GM21576 (cell line): ENCODE data around the gene PLSCR3.
"Not testable (repeated sequence)": the region's sequence is repeated elsewhere in the genome, so short reads cannot be mapped to it uniquely, and the experiment has no call there.

Source experiments
- ATAC-seq: cut with Tn5 transposase; IDR thresholded peaks from one replicate; pipeline ENCODE4 v1.9.1; 2021; ENCODE audit warnings: mild to moderate bottlenecking, moderate library complexity; ENCODE audit not compliant: unreplicated experiment

PLSCR3 gene

DNA sequence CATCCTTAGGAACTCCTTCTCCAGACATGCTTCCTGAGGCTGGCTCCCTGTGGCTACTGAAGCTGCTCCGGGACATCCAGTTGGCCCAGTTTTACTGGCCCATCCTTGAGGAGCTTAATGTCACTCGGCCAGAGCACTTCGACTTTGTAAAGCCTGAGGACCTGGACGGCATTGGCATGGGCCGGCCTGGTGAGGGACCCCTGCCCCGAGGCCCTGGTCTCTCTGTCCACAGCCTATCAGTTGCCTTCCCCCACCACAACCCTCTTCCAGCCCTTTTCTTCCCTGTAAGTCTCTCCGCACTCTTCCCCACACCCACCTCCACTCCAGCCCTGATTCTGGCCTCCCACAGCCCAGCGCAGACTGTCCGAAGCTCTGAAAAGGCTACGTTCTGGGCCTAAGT is 11.4 kb downstream of the PLSCR3 start:
- no peak for ATAC-seq

DNA sequence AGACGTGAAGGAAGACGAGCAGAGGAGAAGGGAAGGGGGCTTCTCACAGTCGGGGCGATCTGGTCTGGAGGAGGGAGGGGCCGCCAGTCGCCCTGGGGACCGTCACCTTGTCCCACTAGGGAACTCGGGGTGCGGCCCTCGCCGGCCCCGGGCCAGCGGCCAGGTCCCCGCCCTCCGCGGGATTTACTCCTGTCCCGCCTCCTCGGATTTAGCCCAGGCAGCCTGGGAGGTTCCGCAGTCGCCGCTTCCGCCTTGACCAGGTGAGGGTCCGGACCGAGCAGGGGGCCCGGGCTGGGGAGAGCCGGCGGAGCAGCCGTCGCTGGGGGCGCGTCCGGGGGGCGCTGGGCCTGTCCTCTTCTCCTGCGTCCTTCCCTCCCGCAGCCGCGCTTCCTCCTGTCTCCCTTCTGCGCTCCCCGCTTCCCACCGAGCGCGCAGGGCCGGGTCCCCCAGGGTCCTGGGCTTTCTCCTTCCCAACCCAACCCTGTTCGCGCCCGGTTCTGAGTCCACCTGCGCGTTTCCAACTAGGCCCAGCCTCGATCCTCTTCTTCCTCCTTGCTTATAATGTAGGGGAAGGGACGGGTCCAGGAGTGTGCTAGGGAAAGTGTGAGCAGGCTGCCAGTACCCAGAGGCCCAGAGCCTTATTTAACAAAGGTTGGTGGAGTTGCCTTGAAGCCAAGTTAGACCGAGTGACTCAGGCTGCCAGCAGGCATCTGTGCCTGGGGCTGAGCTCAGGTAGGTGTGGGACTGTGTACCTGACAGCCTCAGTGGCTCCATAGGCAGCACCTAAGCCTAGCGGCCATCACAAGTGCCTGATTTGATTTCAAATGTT is 13.3 kb downstream of the PLSCR3 start, which contains the start of gene TNK1:
Gene TNK1, plus strand, starts transcription at position 235 of the 829 bp plus-strand sequence. CDS start 1,838 bp downstream, outside the sequence.
- no peak for ATAC-seq

DNA sequence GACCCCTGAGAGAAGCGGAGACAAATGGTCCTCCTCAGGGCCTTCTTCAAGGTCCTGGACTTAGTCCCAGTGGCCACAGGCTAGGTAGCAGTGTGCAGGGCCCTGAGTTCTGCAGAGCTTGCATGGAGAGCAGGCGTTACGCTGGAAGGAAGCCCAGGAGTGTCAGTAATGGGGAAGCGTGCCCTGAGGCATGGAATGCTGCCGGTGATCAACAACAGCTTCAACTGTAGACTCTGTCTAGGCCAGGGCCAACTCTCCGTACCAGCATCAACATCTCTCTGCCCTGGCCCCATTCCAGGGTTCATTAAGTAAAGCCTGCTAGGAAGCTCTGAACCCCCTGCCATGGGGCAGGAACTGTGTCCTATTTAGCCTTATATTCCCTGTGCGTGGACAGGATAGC is 14.0 kb downstream of the PLSCR3 start:
- ATAC-seq: no peak

DNA sequence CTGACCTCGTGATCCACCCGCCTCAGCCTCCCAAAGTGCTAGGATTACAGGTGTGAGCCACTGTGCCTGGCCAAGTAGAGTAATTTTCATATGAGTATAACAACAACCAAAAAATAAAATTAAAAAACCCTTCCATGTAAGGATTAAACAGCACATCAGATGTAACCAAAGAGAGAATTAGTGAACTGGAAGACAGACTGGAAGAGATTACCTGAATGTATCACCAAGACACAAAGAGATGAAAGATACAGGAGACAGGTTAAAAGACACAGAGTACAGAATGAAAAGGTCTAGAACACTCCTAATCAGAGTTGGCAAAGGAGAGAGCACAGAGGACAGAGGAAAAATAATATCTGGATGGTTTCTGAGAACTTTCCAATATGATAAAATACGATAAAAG is 15.2 kb downstream of the PLSCR3 start:
- no peak for ATAC-seq

DNA sequence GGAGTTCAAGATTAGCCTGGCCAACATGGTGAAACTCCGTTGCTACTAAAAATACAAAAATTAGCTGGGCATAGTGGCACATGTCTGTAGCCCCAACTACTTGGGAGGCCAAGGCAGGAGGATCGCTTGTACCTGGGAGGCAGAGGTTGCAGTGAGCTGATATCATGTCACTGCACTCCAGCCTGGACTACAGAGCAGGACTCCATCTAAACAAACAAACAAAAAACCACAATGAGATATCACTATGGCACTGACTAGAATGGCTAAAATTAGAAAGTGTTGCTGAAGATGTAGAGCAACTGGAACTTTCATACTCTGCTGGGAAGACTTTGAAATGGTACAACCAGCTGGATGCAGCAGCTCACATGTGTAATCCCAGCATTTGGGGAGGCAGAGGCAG is 20.0 kb downstream of the PLSCR3 start:
- no peak for ATAC-seq

DNA sequence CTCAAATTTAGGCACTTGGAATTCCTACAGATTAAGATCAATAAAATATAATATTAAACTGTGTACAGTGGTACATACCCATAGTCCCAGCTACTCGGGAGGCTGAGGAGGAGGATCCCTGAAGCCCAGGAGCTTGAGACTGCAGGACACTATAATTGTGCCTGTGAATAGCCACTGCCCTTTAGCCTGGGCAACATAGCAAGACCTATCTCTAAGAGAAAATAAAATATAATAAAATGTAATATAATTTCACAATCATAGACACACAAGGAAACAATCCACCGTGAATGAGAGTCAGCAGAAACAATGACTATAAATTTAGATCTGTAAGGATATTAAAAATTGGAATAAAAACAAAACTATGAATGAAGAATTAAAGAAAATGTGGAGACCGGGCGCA is 23.5 kb downstream of the PLSCR3 start:
- ATAC-seq: no peak

DNA sequence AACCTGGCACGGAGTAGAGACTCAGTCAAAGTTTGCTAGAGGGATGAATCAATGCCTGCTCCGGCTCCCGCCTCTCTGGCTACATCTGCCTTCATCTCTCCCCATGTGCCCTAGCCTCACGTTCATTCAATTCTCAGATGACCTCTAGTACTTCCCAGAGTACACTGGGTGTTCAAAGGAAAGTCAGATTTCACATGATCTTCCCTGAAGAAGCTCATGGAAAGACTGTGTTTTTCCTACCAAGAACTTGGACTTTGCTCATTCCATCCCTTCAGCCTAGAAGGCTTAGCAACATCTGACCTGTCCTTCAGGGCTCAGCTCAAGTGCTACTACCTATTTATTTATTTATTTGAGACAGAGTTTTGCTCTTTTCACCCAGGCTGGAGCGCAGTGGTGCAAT is 24.5 kb downstream of the PLSCR3 start:
- ATAC-seq: no peak

DNA sequence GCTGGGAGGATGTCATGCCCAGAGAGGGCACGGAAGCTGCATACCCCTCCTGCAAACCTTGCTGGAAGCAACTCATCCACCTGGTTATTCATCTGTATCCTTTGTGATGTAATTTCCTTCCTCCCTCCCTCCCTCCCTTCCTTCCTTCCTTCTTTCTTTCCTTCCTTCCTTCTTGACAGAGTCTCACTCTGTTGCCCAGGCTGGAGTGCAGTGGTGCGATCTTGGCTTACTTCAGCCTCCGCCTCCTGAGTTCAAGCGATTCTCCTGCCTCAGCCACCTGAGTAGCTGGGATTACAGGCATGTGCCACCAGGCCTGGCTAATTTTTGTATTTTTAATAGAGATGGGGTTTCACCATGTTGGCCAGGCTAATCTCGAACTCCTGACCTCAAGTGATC is 25.7 kb downstream of the PLSCR3 start:
- not testable (repeated sequence) for ATAC-seq

DNA sequence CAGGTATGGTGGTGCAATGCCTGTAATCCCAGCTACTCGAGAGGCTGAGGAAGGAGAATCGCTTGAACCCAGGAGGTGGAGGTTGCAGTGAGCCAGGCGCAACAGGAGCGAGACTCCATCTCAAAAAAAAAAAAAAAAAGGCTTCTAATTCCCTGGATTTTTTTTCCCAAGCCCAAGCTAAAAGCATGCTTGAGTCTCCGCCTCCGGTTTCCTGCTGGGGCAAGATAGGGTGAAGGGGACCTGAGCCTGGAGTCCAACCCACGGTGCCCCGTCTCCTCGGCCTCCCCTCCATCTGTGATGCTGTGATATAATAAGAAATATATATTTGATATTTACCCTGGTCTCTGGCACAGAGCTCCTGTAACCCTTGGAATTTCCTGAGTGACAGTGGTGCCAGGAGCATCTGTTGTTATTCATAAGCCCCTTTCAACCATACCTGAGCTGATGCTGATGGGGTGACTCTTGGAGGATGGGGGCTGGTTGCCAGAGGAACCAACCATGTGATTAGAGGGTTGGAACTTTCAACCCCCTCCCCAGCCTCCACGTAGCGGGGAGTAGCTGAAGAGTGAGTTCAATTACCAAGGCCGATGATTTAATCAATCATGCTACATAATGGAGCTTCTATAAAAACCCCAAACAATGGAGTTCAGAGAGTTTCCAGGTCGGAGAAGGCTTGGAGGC is 26.3 kb downstream of the PLSCR3 start:
- no peak for ATAC-seq

DNA sequence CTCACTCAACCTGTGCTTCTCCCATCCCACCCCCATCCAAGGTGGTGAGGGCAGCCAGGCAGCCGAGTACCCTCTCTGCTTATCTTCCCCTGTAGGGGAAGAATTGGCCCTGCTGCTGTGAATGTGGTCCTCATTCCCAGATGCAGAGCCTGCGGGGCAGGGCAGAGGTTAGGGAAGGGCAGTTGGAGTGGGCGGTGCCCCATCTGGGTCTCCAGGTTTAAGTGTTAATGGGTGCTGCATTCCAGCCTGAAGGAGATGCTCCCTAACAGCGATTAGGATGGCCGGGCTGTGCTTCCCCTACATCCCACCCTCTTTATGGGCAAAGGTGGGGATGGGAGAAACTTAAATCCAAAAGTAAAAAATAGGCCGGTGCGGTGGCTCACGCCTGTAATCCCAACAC is 27.2 kb downstream of the PLSCR3 start:
- no peak for ATAC-seq

DNA sequence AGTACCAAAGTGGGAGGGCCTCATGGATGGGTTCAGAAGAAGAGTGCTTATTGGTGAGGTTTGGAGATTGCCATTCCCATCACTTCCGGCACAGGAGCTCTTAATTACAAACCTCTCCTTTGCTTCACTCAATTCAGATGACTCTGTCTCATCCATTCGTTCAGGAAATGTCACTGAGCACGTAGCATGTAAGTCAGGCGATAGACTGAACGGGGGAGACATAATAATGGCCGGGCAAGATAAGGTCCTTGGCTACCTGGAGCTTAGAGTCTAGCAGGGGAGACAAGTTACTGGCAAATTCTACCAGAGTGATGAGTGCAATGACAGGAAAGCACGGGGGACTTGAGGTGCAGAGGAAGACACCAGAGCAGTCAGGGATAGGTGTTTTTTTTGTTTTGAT is 28.4 kb downstream of the PLSCR3 start:
- not testable (repeated sequence) for ATAC-seq

DNA sequence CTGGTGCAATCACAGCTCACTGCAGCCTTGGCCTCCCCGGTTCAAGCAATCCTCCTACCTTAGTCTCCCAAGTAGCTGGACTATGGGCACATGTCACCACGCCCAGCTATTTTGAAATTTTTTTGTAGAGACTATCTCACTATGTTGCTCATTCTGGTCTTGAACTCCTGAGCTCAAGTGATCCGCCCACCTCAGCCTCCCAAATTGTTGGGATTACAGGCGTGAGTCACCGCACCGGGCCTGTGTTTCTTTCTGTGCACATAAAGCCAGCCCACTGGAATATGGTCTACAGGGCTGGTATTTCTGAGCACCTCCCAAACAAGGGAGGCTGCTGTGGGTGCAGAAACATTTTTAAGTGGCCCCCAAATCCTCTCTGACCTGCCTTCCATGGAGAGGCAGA is 31.0 kb downstream of the PLSCR3 start:
- no peak for ATAC-seq

DNA sequence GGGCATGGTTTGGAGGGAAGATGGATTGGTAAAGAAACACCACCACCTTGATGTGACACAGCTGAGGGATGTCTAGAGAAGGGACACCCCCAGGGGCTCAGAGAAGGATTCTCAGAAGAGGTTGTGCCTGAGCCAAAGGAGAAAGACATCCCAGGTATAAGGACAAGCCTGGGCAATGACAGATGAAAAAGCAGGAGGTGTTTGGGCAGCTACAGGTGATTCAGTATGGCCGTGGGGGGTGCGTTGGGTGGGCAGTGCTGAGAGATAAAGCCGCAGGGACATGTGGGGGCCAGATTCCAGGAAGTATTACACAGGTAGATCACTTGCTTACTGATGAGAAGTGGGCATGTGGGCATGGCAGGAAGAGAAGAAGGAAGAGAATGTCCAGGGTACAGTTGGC is 32.4 kb downstream of the PLSCR3 start:
- no peak for ATAC-seq

DNA sequence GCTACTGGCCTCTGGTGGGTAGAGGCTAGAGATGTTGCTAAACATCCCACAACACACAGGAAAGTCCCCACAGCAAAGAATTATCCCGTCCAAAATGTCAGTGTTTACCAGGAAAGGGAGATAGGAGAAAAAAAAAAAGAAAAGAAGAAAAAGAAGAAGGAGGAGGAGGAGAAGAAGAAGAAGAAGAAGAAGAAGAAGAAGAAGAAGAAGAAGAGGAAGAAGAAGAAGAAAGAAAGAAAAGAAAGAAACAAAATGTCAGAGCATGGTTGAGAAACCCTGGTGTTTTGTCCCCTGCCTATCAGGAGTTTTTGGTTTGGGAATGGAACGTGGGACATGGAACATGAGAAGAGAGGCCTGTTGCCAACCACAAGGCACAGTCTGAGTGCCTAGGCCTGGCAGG is 36.9 kb downstream of the PLSCR3 start:
- no peak for ATAC-seq

DNA sequence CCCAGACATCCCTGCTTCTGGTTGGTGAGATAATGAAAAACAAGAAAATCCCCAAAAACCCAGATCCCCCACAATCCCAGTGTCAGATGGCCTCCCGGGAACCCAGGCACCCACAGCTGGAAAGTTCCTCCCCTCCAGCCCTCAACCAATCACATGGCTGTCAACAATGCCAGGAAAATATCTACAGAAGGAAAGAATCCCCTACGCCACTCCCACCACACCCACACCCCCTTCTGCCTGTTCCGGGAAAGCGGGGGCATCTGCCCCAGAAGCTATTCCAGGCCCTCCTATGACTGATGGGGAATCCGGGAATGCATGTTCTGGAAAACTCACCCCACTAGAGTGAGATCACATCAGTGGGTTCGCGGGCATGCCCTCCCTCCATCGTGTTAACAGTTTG is 37.6 kb downstream of the PLSCR3 start:
- ATAC-seq: no peak

DNA sequence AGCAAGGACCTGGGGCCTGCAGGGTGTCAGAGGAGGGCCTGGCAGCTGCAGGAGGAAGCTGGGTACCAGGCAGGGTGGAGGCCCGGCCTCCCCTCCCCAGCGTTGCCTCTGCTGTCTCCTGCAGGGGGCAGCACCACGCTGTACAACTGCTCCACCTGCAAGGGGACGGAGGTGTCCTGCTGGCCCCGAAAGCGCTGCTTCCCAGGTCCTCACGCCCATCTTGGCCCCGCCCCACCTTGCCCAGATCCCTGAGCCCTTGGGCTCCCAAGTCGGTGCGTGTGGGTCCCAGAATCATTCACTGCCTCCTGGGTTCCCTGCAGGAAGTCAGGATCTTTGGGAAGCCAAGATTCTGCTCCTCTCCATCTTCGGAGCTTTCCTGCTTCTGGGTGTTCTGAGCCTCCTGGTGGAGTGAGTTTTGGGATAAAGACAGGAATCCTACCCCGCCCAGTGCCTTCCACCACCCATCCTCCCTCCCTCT is 38.2 kb downstream of the PLSCR3 start:
- ATAC-seq: no peak

DNA sequence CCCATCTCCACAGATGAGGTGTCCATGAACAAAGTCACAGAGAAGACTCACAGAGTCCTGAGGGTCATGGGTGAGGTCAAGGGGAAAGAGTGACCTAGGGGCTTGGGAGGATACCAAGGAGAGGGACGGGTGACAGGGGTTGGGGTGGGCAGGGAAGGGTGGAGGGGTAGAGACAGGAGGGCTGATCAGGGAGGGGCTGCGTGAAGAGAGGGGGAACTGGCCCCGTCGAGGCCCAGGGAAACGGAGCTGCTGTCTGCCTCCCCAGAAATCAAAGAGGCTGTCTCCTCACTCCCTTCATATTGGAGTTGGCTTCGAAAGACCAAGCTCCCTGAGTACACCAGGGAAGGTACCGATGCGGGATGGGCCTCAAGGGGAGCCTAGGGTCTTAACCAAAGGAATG is 38.8 kb downstream of the PLSCR3 start:
- no peak for ATAC-seq

DNA sequence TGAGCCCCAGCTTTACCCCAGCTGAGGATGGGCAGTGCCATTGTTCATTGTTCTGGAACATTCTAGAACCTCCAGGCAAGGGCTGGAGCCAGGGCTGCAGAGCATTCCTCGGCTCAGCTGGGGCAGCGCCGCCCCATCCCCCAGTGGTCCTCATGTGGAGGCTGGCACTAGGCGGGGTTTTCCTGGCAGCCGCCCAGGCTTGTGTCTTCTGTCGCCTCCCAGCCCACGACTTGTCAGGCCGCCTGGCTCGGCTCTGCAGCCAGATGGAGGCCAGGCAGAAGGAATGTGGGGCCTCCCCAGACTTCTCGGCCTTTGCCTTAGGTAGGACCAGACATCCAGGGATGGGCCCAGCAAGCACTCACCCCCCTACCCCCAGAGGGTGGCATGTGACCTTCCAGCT is 39.3 kb downstream of the PLSCR3 start, which contains the start of gene TMEM95:
Gene TMEM95, plus strand, starts transcription at position 104 of the 400 bp plus-strand sequence. Its CDS starts 49 bp downstream, at position 153.
- no peak for ATAC-seq

DNA sequence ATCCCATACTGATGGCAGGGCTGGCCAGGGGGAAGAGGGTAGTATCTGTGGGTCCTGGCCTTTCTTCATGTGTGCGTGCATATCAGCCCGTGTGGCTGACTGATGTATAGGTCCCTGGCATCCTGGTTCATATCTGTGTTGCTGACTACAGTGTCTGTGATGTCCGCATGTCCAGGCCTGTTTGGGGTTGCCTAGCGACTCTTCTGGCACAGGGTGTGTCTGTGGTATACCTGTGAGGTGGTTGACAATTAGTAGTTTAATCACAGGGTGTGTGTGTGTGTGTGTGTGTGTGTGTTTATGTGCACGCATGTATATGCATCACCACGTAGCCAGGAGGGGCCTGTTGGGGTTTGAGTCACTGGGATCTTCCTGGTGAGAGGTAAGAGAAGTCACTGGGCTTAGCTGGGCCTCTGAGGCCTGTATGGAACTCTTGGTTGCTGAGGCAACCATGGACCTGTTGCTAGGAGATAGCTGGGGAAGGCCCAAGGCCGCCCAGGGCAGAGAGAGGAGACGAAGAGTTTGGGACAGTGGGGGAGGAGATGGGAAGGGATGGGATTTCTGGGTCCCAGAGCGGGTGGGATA is 40.0 kb downstream of the PLSCR3 start:
- ATAC-seq: no peak

DNA sequence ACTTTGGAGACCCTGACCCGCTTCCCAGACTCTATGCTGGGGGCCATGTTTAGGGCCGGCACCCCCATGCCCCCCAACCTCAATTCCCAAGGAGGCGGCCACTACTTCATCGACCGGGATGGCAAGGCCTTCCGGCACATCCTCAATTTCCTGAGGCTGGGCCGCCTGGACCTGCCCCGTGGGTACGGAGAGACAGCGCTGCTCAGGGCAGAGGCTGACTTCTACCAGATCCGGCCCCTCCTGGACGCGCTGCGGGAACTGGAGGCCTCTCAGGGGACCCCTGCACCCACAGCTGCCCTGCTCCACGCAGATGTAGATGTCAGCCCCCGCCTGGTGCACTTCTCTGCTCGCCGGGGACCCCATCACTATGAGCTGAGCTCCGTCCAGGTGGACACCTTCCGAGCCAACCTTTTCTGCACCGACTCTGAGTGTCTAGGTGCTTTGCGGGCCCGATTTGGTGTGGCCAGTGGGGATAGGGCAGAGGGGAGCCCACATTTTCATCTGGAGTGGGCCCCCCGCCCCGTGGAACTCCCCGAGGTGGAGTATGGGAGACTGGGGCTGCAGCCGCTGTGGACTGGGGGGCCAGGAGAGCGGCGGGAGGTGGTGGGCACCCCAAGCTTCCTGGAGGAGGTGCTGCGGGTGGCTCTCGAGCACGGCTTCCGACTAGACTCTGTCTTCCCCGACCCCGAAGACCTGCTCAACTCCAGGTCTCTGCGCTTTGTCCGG is 41.3 kb downstream of the PLSCR3 start:
- no peak for ATAC-seq

DNA sequence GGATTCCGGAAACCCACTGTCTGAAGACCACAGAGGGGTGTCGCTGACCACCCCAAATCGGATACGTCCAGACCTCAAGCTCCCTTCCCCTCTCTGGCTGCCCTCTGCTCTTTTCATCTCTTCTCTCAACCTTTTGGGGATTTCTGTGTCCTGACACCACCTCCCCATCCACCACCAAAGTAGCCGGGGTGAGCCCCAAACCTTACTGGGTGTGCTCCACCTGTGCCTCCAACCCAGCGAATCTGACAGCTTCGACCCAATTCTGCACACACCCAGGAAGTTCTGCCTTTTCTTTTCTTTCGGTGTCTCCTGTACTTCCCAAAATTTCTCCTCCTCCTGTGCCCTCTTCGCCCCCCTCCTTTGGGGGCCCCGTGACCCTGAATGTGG is 41.8 kb downstream of the PLSCR3 start:
- ATAC-seq: no peak
